K562 (cell line): ENCODE results near the gene ADCY1. TPM values are rescaled to one million over a fixed set of nuclear protein-coding genes. Genes with fewer than 3 reads are reported as not detected.
"Not testable (repeated sequence)": the region's sequence is repeated elsewhere in the genome, so short reads cannot be mapped to it uniquely, and the experiment has no call there.

Experiments used
- ATAC-seq: fragments of 200-7000 bp; cut with Tn5 transposase; 3 replicates; pipeline ENCODE4 v1.9.1; 2020; ENCODE audit warnings: moderate library complexity
- BruUV-seq: library from RNA; stranded (reverse); fragments of 400-500 nt; replicated peaks from 2 replicates; lab custom pipeline; 2021; lab: Mats Ljungman, UMichigan
- CTCF ChIA-PET: fragments of 300-600 bp; formaldehyde crosslinking; extraction: SDS; loops from one replicate; lab custom pipeline; 2021; ENCODE audit warnings: low intra/inter-chr PET ratio; lab: Yijun Ruan, JAX
- POLR2A ChIA-PET: fragments of 300-600, 350-650 bp; sonication (Branson Sonifier 250); formaldehyde crosslinking; extraction: SDS; loops from one replicate; lab custom pipeline; 2021; ENCODE audit warnings: antibody characterized with exemption, inconsistent platforms; lab: Yijun Ruan, JAX
- DNase-seq, 4 experiments: peaks; one replicate each; pipeline versions ENCODE4 v3.0.0 to v3.0.0-alpha.2; 2011 to 2018; ENCODE audit warnings: low spot score in 3 of 4, mixed read lengths in 3 of 4; ENCODE audit errors: extremely low read depth in 1 of 4
- FAIRE-seq: peaks from 2 replicates; lab custom pipeline; 2011; peaks lifted over from hg19 to GRCh38; lab: Jason Lieb, UNC
- H2AFZ ChIP-seq: 2 replicates; pipeline ENCODE4 v1.6.0; 2011; ENCODE audit warnings: low read depth, low read length, control low read depth, inconsistent platforms
- H3K27ac ChIP-seq: fragments of 200-600 bp; 3 replicates; pipeline ENCODE4 v1.8.0; 2011; ENCODE audit warnings: low read depth, mild to moderate bottlenecking, control low read depth, inconsistent platforms, low read length, moderate library complexity, mixed read lengths; ENCODE audit errors: extremely low read depth
- H3K27me3 ChIP-seq, 2 experiments: fragments of 300-600 bp in 1 of 2; 2 replicates in 1 of 2; 3 replicates in 1 of 2; pipeline versions ENCODE4 v1.6.0 to v1.8.0; 2011; ENCODE audit warnings: inconsistent platforms in 2 of 2, low read length in 2 of 2, mild to moderate bottlenecking in 1 of 2, mixed read lengths in 1 of 2, moderate library complexity in 1 of 2; ENCODE audit not compliant: control insufficient read depth in 2 of 2, insufficient read depth in 2 of 2
- H3K36me3 ChIP-seq: fragments of 300-600 bp; 3 replicates; pipeline ENCODE4 v1.8.0; 2011; ENCODE audit warnings: mild to moderate bottlenecking, low read length, inconsistent platforms; ENCODE audit not compliant: control insufficient read depth, insufficient read depth
- H3K4me1 ChIP-seq, 2 experiments: fragments of 200-600 bp in 1 of 2; replicated peaks in 1 of 2; 2 replicates in 1 of 2; 3 replicates in 1 of 2; pipeline versions ENCODE4 v1.5.1 to v1.8.0; 2011; ENCODE audit warnings: inconsistent platforms in 2 of 2, low read length in 2 of 2, mild to moderate bottlenecking in 1 of 2, mixed read lengths in 1 of 2, moderate library complexity in 1 of 2; ENCODE audit not compliant: control insufficient read depth in 2 of 2, insufficient read depth in 2 of 2
- H3K4me2 ChIP-seq: 2 replicates; pipeline ENCODE4 v1.6.1; 2011; ENCODE audit warnings: low read length, control low read depth, inconsistent platforms, mixed read lengths; ENCODE audit not compliant: insufficient read depth
- H3K4me3 ChIP-seq: fragments of 200-600 bp; sonication (generic), shearing (Covaris generic); 2 replicates; pipeline ENCODE4 v1.5.1; 2016; ENCODE audit warnings: control low read depth, inconsistent platforms
- H3K79me2 ChIP-seq: fragments of 200-600 bp; 3 replicates; pipeline ENCODE4 v1.8.0; 2011; ENCODE audit warnings: low read length, inconsistent platforms; ENCODE audit not compliant: control insufficient read depth, insufficient read depth
- H3K9ac ChIP-seq, 2 experiments: 2 replicates each; pipeline versions ENCODE4 v1.6.0 to v1.6.1; 2011; ENCODE audit warnings: low read depth in 2 of 2, low read length in 2 of 2, control low read depth in 1 of 2, inconsistent platforms in 1 of 2, mild to moderate bottlenecking in 1 of 2, mixed read lengths in 1 of 2; ENCODE audit not compliant: insufficient read depth in 1 of 2
- H3K9me1 ChIP-seq: one replicate; pipeline ENCODE4 v1.6.0; 2011; ENCODE audit warnings: inconsistent platforms, mild to moderate bottlenecking, low read length, moderate library complexity; ENCODE audit not compliant: control insufficient read depth, insufficient read depth
- H3K9me3 ChIP-seq: replicated peaks from 2 replicates; pipeline ENCODE4 v1.5.1; 2011; ENCODE audit warnings: low read depth, low read length, inconsistent platforms; ENCODE audit not compliant: control insufficient read depth, insufficient read depth
- H4K20me1 ChIP-seq: replicated peaks from 2 replicates; pipeline ENCODE4 v1.6.1; 2011; ENCODE audit warnings: low read length, inconsistent platforms, mixed read lengths; ENCODE audit not compliant: control insufficient read depth, insufficient read depth
- C11orf30 ChIP-seq: fragments of 450-650 bp; IDR thresholded peaks from 2 replicates; pipeline ENCODE4 v1.6.1; 2016; ENCODE audit warnings: low read depth, mild to moderate bottlenecking
- MAFF ChIP-seq: IDR thresholded peaks from 2 replicates; pipeline ENCODE4 v1.6.1; 2012; ENCODE audit warnings: low read length, improper control_type of control experiment
- MAFK ChIP-seq: IDR thresholded peaks from 2 replicates; pipeline ENCODE4 v1.6.1; 2011; ENCODE audit warnings: low read length, improper control_type of control experiment
- ZNF316 ChIP-seq: fragments of 450-650 bp; IDR thresholded peaks from 2 replicates; pipeline ENCODE4 v1.6.1; 2016
- WGBS: fragments of 100-300 bp; shearing (Covaris generic); methylation state at CpG from one replicate; pipeline ENCODE4 v1.1.6; 2016; ENCODE audit warnings: low coverage, mixed read lengths; ENCODE audit not compliant: insufficient coverage; ENCODE audit errors: missing lambda C conversion rate; 5-methylcytosine and 5-hydroxymethylcytosine counted together
- in situ Hi-C: fragments of 300-500 bp; cut with MboI; formaldehyde crosslinking; loops from 4 replicates; pipeline ENCODE4 v1.15.0; 2018; ENCODE audit warnings: inconsistent platforms, mixed read lengths
- intact Hi-C: fragments of 100-400 bp; cut with micrococcal nuclease; formaldehyde crosslinking; loops from 2 replicates; pipeline ENCODE4 v1.14.2; 2022
- polyA plus RNA-seq, 8 experiments: library from polyadenylated mRNA; depleted of rRNA in 4 of 8; stranded (reverse) in 5 of 8; unstranded in 3 of 8; fragments of >200 nt; fragmentation: Nextera tagmentation in 2 of 8; fragmentation: Illumina TruSeq in 1 of 8; extraction: Ambion mirVana in 2 of 8; extraction: Trizol in 1 of 8; gene quantifications; 2 replicates each; pipeline versions ENCODE4 v1.2.1 to v1.2.3, GENCODE V29; 2011 to 2014; ENCODE audit warnings: inconsistent platforms in 1 of 8, missing spikeins in 1 of 8
- total RNA-seq, 7 experiments: library from RNA; depleted of rRNA in 6 of 7; stranded (reverse); fragments of >200 nt in 6 of 7; fragmentation: Illumina TruSeq in 2 of 7; extraction: Trizol in 2 of 7; gene quantifications; 2 replicates each; pipeline versions ENCODE4 v1.2.1 to v1.2.3, GENCODE V29; 2011 to 2021; ENCODE audit warnings: low replicate concordance in 1 of 7

Gene ADCY1
- total and polyA plus RNA-seq, 9 of the 15 experiments (the other 6 are each of a cell fraction or from before 2014, with no cell fraction given): under 0.01 to 0.18 (median 0.10) TPM; not detected in 4

DNA sequence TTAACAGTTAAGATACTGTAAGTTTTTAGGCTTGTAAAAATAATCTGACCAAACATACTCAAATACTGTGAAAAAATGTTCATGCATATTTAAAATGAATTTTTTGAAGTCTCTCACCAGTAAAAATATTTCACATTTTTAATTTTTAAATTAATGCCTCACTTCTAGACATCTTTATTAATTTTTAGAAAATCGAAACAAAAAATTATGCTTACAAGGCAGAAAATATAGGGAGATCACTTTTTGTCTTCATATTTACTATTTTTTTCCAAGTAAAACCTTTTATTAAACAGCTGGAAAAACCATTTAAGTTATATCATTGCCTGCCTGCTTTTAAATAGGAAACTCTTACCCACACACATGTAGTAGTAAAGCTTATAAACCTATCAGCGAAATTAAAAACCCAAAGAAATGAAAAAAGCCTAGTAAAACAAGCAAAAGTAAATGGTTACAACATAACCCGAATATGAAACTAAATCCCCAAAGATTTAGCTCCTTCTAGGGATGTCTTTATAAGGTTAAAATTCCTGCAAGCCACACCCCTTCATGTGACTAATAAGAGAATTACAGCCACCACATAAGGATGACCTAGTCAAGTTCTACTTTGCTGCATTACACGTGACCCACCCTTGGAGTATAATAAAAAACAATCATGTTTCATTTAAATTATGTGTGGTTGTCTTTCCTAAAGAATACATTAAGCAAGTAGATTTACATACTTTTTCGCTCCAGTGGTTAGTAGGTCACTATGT, 157.7 kb downstream of the ADCY1 start:
- CTCF ChIA-PET, DNase-seq, H3K4me1 ChIP-seq, H3K27me3 ChIP-seq, H3K9me1 ChIP-seq, H3K9me3 ChIP-seq, FAIRE-seq, H3K79me2 ChIP-seq, H3K9ac ChIP-seq, in situ Hi-C loops, H3K4me3 ChIP-seq, BruUV-seq, H4K20me1 ChIP-seq, H3K27ac ChIP-seq, H2AFZ ChIP-seq, ATAC-seq, intact Hi-C loops, H3K4me2 ChIP-seq: not testable (repeated sequence)
- peaks cover 17% of the 10 kb centered on the region; the same call in 1 of the 3 replicates for H3K36me3 ChIP-seq
- POLR2A ChIA-PET: interaction anchor here (0.7 kb wide), 1 partner anchor 36 kb away, joined by 3 read pairs; no protein-coding TSS in a partner anchor
- peak; percentile 54 for TF ChIP-seq ZNF316
- peak; percentile 46; the same call in 1 of the 2 replicates for TF ChIP-seq MAFF
- TF ChIP-seq C11orf30: peak; percentile 36; the same call in 1 of the 2 replicates
- TF ChIP-seq MAFK: peak; percentile 49; the same call in 1 of the 2 replicates
- WGBS: 87% methylated on average over 5 of the region's 5 CpGs

DNA sequence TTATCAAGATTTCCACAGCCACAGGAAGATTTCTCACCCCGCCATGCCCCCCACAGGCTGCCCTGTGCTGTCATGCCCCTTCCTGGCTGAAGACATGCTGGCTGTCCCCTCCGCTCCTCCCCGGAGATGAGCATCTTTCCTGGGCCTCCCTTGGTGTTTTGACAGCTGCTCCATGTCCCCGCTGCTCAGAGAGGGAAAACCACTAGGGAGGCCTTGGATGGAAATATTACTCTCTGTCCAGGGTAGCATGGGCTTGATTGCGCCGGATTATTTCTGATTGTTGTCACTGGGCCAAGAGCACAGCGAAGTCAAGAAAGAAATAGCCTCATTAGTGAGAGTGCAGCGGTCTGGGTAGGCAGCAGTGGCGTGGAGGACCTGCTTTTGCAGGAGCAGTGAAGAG, 164.8 kb downstream of the ADCY1 start:
- H3K9me3 ChIP-seq, H3K27ac ChIP-seq, in situ Hi-C loops, H3K4me3 ChIP-seq, H4K20me1 ChIP-seq, H3K36me3 ChIP-seq, H3K9me1 ChIP-seq, H3K4me1 ChIP-seq, POLR2A ChIA-PET, ATAC-seq, H2AFZ ChIP-seq, intact Hi-C loops, H3K27me3 ChIP-seq, DNase-seq, FAIRE-seq, H3K9ac ChIP-seq, CTCF ChIA-PET, H3K4me2 ChIP-seq, H3K79me2 ChIP-seq, BruUV-seq: not testable (repeated sequence)
- WGBS: 96% methylated on average over 4 of the region's 9 CpGs
